ENCODE results near the gene PRKACG. TPM values are rescaled to one million over a fixed set of nuclear protein-coding genes. Genes with fewer than 3 reads are reported as not detected.

The PRKACG gene
- total RNA-seq, 1 donor from 2014 or later = not detected

DNA sequence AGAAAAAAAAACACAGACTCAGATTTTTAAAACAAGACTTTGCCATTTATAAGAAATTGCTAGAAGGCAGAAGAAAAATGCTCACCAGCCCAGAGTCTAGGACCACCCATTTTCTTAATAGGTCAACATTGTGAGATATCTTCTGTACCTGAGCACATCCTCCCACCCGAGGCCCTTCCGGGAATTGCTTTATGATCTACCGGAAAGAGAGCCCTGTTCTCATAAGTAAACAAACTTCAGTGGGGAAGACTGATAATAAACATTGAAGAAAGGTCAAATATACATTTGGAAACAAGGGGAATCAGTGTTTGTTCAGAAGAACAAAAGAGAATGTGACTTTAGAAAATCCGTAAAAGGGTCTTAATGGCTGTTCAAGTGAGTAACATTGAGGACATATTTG, 44.4 kb downstream of the PRKACG start:
- Histone ChIP-seq H3K4me1 (ENCODE audit: insufficient read depth, low read length) (no peaks in the 10 kb centered on the region), H3K27ac (ENCODE audit: low read depth, low read length) (no peak overlapping the region), H3K79me2 (ENCODE audit: insufficient read depth, low read length) (no peaks in the 10 kb centered on the region), H3K4me3 (ENCODE audit: insufficient read depth, low read depth, low read length) (no peak overlapping the region), H3K9ac (ENCODE audit: low read length) (no peak overlapping the region), H3K27me3 (ENCODE audit: insufficient read depth, low read length) (no peaks in the 10 kb centered on the region), H3K4me2 (ENCODE audit: low read length) (no peak overlapping the region), H3K36me3 (ENCODE audit: insufficient read depth, low read length) (no peaks in the 10 kb centered on the region), H2AFZ (ENCODE audit: low read depth, low read length) (no peak overlapping the region), H3K9me3 (ENCODE audit: insufficient read depth, low read depth, low read length) (no peaks in the 10 kb centered on the region), H4K20me1 (ENCODE audit: insufficient read depth, low read length) (no peaks in the 10 kb centered on the region)
- Mint-ChIP-seq H3K4me3 (ENCODE audit: unreplicated experiment) (no peak overlapping the region), H3K4me1 (ENCODE audit: low read depth, unreplicated experiment) (no peaks in the 10 kb centered on the region), H3K27ac (ENCODE audit: unreplicated experiment) (no peak overlapping the region), H3K36me3 (ENCODE audit: low read depth, unreplicated experiment) (no peaks in the 10 kb centered on the region), H3K27me3 (ENCODE audit: low read depth, unreplicated experiment) (no peaks in the 10 kb centered on the region), H3K9me3 (ENCODE audit: unreplicated experiment) (no peaks in the 10 kb centered on the region)
- TF ChIP-seq, protein P1, sequence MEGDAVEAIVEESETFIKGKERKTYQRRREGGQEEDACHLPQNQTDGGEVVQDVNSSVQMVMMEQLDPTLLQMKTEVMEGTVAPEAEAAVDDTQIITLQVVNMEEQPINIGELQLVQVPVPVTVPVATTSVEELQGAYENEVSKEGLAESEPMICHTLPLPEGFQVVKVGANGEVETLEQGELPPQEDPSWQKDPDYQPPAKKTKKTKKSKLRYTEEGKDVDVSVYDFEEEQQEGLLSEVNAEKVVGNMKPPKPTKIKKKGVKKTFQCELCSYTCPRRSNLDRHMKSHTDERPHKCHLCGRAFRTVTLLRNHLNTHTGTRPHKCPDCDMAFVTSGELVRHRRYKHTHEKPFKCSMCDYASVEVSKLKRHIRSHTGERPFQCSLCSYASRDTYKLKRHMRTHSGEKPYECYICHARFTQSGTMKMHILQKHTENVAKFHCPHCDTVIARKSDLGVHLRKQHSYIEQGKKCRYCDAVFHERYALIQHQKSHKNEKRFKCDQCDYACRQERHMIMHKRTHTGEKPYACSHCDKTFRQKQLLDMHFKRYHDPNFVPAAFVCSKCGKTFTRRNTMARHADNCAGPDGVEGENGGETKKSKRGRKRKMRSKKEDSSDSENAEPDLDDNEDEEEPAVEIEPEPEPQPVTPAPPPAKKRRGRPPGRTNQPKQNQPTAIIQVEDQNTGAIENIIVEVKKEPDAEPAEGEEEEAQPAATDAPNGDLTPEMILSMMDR (IDR thresholded peaks at IDR 0.05; ENCODE audit: insufficient read depth, low read depth, low read length) = no peak
- TF ChIP-seq EZH2 (IDR thresholded peaks at IDR 0.05; ENCODE audit: insufficient read depth, low read length) = no peak
- FAIRE-seq = no peak
- DNase-seq (ENCODE audit: low read depth) = no peak

DNA sequence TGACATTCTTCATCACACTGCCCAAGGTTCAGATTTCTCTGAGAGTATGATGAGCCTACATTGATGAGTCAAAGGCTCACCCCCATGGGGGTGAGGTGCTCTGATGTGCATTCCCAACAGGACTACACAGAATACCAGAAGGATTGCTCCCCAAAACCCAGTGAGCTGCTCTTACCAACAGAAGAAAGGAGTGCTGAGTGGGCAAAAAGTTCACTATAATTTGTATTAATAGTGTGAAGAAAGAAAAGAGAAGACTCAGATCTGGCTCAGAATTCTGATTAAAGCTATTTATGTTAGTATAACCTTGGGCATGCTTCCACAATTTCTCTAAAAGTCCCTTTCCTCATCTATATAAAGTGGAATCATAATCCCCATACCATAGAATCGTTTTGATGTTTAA, 46.1 kb downstream of the PRKACG start:
- Histone ChIP-seq H3K9me3 (ENCODE audit: insufficient read depth, low read depth, low read length) (no peaks in the 10 kb centered on the region), H3K9ac (ENCODE audit: low read length) (no peak overlapping the region), H3K79me2 (ENCODE audit: insufficient read depth, low read length) (no peaks in the 10 kb centered on the region), H3K36me3 (ENCODE audit: insufficient read depth, low read length) (no peaks in the 10 kb centered on the region), H3K4me1 (ENCODE audit: insufficient read depth, low read length) (no peaks in the 10 kb centered on the region), H2AFZ (ENCODE audit: low read depth, low read length) (no peak overlapping the region), H3K4me2 (ENCODE audit: low read length) (no peak overlapping the region), H4K20me1 (ENCODE audit: insufficient read depth, low read length) (no peaks in the 10 kb centered on the region), H3K4me3 (ENCODE audit: insufficient read depth, low read depth, low read length) (no peak overlapping the region), H3K27me3 (ENCODE audit: insufficient read depth, low read length) (no peaks in the 10 kb centered on the region), H3K27ac (ENCODE audit: low read depth, low read length) (no peak overlapping the region)
- FAIRE-seq = no peak
- DNase-seq (ENCODE audit: low read depth) = no peak
- H3K9me3 Mint-ChIP-seq (ENCODE audit: unreplicated experiment) = no peaks in the 10 kb centered on the region
- TF ChIP-seq, protein P1 (IDR thresholded peaks at IDR 0.05; ENCODE audit: insufficient read depth, low read depth, low read length) = no peak
- TF ChIP-seq EZH2 (IDR thresholded peaks at IDR 0.05; ENCODE audit: insufficient read depth, low read length) = no peak
- no peaks in the 10 kb centered on the region for H3K4me1 Mint-ChIP-seq (ENCODE audit: low read depth, unreplicated experiment)
- no peaks in the 10 kb centered on the region for H3K36me3 Mint-ChIP-seq (ENCODE audit: low read depth, unreplicated experiment)
- H3K27me3 Mint-ChIP-seq (ENCODE audit: low read depth, unreplicated experiment) = no peaks in the 10 kb centered on the region
- no peak overlapping the region for H3K4me3 Mint-ChIP-seq (ENCODE audit: unreplicated experiment)
- H3K27ac Mint-ChIP-seq (ENCODE audit: unreplicated experiment) = no peak overlapping the region

DNA sequence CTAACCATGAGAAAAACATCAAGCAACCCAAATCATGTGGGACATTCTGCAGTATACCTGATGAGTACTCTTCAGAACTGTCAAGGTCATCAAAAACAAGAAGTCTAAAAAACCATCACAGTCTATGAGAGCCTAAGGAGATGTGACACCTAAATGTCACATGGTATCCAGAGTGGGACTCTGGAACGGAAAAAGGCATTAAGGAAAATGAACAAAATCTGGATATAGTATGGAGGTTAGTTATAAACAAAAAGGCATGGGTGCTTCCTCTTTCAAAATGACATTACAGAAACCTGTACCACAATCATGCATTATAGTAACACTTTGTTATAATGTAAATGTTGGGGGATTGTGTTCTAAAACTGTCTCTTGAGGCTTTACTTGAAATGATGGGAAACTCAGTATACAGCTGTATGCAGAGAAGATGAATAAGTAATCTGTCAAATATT, 47.4 kb downstream of the PRKACG start:
- no peak overlapping the region for H2AFZ ChIP-seq (ENCODE audit: low read depth, low read length)
- no peaks in the 10 kb centered on the region for H3K9me3 ChIP-seq (ENCODE audit: insufficient read depth, low read depth, low read length)
- H3K79me2 ChIP-seq (ENCODE audit: insufficient read depth, low read length) = no peaks in the 10 kb centered on the region
- H3K27me3 ChIP-seq (ENCODE audit: insufficient read depth, low read length) = no peaks in the 10 kb centered on the region
- H3K4me3 ChIP-seq (ENCODE audit: insufficient read depth, low read depth, low read length) = no peak overlapping the region
- no peak overlapping the region for H3K9ac ChIP-seq (ENCODE audit: low read length)
- no peaks in the 10 kb centered on the region for H3K4me1 ChIP-seq (ENCODE audit: insufficient read depth, low read length)
- no peak for FAIRE-seq
- H3K27ac ChIP-seq (ENCODE audit: low read depth, low read length) = no peak overlapping the region
- Mint-ChIP-seq H3K27me3 (ENCODE audit: low read depth, unreplicated experiment) (no peaks in the 10 kb centered on the region), H3K9me3 (ENCODE audit: unreplicated experiment) (no peaks in the 10 kb centered on the region), H3K4me3 (ENCODE audit: unreplicated experiment) (no peak overlapping the region), H3K27ac (ENCODE audit: unreplicated experiment) (no peak overlapping the region), H3K36me3 (ENCODE audit: low read depth, unreplicated experiment) (no peaks in the 10 kb centered on the region), H3K4me1 (ENCODE audit: low read depth, unreplicated experiment) (no peaks in the 10 kb centered on the region)
- DNase-seq (ENCODE audit: low read depth) = no peak
- H3K4me2 ChIP-seq (ENCODE audit: low read length) = no peak overlapping the region
- no peaks in the 10 kb centered on the region for H3K36me3 ChIP-seq (ENCODE audit: insufficient read depth, low read length)
- TF ChIP-seq, protein P1 (IDR thresholded peaks at IDR 0.05; ENCODE audit: insufficient read depth, low read depth, low read length) = no peak
- no peak for TF ChIP-seq EZH2 (IDR thresholded peaks at IDR 0.05; ENCODE audit: insufficient read depth, low read length)
- no peaks in the 10 kb centered on the region for H4K20me1 ChIP-seq (ENCODE audit: insufficient read depth, low read length)
